GM18498 (cell line): ENCODE measurements around the gene DUSP22.

Experiments
- ATAC-seq: cut with Tn5 transposase; IDR thresholded peaks from one replicate; pipeline ENCODE4 v1.9.1; 2021; ENCODE audit warnings: mild to moderate bottlenecking, moderate library complexity; ENCODE audit not compliant: unreplicated experiment

The DUSP22 gene

DNA sequence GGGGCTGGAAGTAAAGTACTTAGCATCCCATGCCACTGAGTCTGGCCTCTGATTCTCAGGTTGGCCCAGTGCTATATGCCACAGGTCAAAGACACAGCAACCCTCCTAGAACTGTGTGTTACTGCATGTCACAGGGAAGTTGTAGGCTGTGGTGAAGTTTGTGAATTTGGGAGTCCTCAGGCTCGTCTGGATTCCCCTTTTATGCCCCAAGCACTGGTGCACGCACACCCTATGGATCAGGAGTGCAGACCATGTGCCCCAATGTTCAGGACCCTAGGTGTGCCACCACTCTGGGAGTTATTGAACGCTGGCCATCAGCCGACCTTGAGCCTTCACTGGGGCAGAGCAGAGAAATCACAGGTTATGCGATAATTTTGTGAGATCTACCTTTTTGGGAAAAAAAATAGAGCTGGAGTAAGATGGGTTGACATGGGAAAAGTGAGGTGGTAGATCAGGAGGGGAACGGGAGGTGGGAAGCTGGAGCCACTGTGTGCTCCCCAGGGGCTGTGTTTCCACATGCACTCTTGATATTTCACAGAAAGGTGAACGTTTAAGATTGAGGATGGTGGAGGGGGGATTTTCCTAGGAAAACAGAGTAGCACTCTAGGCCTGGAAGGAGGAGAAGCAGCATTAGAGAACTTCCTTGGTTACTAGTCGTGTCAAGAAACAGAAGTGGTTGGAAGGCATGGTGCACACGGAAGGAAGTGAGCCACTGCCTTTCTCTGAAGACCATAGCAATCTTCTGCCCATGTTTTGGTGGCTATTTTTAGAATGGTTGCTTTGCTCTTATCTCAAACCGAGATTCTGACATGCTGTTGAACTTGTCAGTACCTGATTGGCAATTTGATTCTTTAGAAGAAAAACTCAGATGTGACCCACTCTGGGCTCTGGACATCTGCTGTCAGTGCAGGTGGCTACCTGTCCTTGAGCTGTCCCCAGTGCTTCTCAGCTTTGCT, 44.1 kb downstream of the DUSP22 start:
- peak; percentile 38 for ATAC-seq

DNA sequence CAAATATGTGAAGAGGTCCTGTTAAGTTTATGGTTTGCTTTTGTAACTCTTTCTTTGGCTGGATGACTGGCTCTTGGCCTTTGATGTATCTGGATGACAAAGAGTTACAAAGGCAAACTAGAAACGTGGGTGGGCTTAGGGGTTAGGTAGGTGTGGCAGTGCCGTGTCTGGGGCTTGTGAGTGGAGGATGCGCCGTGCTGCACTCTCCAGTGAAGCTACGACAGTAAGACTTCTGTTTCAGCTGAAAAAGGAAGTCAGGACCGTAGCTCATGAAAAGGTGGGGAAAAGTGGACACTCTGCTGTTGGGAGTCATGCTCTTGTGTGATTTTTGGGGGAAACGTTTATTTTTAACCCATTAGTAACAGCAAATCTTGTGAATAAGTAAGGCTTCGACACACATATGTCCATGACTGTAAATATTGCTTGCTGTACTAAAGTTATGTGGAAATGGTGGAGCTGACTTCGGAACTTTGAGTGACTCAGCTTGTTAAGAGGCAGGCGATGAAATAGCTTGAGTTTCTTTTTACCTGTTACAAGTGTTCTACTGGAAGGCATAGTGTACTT, 45.6 kb downstream of the DUSP22 start:
- ATAC-seq = no peak

DNA sequence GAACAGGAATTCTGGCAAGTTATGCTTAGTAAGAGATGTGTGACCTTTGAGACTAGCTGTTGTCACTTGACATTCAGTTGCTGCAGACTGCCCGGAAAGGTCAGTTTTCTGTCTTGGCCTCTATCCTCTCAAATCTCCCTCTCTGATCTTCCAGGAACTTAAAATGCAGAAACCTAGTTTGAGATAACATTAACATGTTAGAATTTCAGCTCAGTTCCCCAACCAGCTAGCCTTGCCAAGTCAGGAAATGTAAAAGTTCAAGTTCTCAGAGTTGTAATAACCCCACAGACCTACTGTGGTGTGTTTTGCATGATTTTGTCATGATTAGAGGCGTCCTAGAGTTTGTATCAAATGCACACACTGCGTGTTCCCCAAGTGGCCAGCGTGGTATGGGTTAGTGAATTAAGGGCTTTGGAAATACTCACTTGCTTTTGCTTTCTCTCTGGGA, 46.6 kb downstream of the DUSP22 start:
- peak; percentile 17 for ATAC-seq

DNA sequence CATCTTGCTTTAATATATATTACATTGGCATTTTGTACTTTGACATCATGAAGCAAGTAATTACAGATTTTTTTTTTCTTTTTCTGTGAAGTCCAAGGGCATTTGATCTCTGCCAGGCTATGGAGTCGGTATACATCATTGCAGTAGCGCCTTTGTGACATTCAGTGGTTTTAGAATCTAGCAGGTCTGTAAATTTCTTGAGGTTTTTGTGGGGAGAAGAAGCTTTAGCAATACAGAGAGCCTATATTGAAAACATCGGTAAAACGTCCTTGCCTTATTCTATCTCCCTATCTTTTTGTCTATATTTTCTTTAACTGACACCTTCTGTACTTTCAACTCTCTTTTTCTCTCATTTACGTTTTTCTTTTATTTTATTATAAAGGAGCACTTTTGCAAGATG, 47.2 kb downstream of the DUSP22 start:
- no peak for ATAC-seq

DNA sequence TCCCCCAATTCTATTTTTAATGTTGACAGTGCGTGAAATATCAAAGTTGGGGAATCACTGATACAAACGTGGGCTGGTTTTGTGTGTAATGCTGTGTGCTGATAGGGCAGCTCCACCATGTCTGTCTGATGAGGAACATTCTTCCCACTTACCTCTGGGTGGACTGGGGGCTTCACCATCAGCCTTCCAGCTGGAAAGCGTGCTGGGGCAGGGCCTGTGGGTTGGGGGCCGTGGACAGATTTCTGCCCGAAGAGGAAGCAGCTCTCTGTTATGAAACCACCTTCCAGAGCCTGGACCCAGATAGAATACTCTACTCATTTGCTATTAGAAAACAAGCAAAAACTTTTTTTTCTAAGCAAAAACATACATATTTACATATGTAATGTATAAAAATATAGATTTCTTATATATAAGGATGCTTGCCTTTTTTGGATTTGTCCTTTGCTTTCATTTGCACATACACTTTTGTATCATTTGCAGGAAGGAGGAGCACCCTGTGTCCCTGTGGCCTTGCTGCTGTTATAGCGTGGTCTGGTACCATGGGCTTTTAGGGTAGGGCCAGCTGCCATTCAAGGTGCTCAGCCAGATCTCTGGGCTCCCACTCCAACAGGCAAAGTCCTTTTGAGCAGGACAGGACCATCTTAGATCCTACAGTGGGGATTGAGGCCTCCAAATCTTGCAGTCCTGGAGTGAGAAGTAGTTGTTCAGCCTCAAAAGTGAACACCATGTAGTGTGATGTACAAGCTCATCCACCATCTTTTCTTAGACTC, 48.1 kb downstream of the DUSP22 start:
- no peak for ATAC-seq

DNA sequence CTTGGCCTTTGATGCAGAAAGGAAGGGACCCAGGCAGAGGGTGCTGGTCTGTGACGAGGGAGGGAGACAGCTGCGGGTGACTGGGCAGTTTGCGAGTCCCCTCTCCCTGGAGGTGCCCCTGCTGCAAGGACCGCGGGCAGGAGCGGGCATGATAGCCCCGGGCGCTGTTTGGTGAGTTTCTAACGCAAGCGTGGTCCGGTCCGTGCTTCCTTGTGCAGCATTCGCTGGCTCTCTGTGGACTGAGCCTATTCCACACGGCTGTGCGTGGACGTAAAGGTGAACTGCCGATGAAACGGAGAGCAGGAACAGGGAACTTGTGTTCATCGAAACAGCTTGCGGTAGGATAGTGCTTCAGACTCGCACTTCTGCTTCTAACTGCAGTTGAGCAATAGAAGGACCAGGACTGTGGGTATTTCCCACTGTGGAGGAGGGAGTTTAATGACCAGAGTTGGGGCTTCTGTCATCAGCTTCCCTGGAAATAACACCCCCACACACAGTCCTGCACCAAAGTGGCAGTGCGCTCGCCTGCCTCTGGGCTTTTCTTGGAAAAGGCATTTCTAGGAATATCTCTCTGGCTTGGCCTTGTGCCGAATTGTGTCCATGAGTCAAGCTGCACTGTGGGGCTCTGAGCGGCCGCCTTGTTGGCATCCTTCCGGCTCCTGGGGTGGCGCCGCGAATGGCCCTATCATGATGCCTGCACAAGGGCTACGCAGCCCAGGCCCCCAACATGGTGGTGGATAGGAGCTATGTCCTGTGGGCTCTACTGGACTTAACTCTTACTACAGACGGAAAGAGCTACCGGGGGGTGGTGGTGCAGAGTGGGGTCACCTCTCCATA, 48.9 kb downstream of the DUSP22 start:
- peak; percentile 34 for ATAC-seq

DNA sequence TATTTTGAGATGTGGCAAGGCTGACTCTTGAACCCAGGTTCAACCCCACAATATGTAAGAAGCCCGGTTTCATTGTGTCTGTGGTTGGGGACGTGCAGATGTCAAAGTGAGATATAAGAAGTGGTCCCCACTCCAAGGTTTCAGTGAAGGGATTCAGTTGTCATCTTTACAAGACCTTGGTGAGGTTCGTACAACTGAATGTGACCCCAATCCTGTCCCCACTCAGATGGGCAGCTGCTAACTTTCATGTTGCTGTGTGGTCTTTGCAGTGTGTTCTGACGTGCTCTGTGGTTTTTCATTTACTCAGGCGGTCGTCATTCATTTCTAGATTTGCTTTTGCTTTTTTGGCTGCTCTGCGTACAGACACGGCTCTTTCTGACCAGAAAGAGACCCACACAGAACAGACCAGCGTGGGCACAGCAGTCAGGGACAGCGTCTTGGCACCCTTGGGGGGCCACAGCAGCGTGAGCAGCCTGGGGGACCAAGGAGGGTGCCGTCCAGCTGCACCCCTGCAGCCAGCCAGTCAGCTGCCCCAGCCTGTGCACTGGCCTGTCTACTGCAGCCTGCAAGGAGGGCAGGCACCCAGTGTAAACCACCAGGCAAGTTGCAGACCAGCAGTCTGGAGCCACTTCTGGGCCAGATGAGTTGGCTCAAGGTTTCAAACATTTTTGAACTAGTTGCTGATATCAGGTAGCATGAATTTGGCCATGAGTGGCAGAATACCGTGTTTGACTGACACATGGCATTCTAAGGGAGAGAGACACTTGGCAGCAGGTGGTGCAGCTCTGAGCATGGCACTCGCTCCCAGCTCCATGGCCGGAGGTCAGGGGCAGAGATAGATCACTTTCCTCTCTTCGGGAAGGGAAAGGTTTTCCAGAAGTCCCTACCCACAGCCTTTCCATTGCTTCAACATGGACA, 49.9 kb downstream of the DUSP22 start:
- ATAC-seq = peak; percentile 54

DNA sequence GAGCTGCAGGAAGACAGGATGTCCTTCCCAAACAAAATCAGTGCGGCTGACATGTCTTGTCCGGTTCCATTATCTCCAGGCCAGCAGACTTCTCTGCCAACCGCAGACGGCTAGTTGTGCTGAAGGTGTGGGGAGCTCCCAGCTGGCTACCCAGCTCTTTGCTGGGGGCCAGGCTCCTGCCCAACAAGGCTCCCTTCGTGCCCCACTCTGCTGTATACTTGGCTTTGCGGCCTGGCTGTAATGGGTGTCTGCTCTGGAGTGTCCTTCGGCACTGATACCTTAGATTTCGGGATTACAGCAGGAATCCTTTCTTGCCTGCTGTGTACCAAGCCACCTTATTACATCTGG, 50.5 kb downstream of the DUSP22 start:
- no peak for ATAC-seq

DNA sequence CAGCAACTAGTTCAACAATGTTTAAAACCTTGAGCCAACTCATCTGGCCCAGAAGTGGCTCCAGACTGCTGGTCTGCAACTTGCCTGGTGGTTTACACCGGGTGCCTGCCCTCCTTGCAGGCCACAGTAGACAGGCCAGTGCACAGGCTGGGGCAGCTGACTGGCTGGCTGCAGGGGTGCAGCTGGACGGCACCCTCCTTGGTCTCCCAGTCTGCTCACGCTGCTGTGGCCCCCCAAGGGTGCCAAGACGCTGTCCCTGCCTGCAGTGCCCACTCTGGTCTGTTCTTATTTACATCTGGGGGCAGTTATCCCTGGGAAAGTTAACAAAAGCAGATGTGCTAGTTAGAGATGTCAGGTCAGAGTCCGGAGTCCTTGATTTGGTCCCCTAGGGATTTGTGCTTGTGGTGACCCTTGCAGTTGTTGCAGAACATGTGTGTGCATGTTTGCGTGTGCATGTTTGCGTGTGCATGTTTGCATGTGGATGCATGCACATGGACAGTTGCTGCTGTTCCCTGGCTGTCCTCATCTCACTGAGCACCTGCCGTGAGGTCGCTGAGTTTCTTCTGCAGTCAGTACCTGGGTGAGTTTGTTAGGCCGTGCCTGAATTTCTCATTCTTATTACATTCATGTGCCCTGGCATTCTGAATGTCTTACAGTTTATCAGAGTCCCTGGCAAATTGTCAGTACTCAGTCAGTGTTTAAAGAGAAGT, 51.1 kb downstream of the DUSP22 start:
- no peak for ATAC-seq

DNA sequence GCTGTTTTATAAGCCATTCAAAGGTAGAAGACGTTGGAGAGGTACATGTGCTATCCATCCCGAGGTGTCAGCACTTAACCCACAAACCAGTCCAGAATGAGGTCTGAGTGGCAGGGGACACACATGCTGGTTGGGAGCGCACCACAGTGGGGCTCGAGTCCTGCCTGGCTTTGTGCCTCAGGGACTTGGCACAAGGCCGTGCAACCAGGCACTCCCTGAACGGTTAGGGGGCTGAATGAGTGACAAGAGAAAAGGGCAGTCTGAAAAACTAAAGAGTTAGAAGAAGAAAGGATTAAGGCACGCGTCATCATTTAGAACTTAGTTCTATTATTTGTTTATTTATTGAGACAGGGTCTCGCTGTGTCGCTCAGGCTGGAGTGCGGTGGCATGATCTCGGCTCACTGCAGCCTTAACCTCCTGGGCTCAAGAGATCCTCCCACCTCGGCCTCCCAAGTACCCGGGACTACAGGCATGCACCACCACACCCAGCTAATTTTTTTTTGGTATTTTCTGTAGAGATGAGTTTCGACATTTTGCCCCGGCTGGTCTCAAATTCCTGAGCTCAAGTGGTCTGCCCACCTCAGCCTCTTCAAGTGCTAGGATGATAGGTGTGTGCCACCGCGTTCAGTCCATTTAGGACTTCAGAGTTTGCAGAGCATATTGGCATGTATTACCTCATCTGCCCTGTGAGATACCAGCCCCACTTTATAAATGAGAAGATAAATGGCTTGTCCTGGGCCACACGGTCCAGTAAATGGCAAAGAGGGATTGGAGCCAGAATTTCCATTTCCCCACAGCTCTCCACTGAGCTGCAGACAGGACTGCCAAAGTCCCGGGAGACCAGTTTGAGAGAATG, 51.9 kb downstream of the DUSP22 start:
- no peak for ATAC-seq

DNA sequence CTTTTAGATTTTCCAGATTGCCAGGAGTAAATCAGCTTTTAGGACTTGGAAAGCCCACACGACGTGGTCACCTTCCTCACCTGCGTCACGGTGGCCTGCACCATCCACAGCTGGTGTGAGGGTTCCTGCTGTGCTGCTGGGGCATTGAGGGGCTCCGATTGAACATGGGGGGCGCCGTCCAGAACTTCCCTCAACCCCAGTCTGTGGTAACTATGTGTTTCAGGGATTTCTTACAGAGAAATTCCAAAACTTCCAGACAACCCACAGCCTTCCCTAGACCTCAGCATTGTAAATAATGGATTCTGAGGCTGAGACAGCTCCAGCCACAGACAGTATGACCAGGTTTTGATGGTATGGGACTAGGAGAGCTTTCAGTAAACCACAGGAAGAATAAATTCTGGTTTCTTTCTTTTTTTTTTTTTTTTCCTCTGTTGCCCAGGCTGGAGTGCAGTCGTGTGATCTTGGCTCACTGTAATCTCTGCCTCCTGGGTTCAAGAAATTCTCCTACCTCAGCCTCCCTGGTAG, 52.6 kb downstream of the DUSP22 start:
- no peak for ATAC-seq

DNA sequence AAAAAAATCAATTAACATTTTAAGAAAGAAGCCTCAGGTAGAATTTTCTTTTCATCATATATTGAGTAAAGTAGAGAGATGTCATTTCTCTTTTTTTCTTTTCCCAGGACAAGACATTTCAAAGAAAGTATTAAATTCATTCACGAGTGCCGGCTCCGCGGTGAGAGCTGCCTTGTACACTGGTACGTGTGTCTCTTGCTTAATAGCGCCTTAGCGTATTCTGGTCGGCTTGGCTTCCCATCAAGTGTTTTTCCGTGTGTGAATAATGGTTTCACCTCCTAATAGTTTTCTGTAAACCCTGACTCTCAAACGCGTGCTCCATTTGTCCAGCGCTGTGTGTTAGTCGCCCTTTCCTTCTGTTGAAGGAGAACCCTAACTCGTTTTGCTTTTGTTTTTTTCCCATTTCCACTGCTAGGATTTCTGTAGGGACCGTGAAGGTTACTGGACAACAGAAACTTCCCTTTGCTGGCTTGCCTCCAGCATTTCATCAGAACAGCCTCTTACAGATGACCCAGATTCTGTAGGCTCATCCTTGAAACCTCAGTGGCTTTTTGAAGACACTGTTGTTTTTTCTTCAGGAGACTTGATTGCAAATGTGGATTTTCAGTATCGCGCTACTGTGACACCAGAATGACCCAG, 53.6 kb downstream of the DUSP22 start:
- ATAC-seq = no peak

DNA sequence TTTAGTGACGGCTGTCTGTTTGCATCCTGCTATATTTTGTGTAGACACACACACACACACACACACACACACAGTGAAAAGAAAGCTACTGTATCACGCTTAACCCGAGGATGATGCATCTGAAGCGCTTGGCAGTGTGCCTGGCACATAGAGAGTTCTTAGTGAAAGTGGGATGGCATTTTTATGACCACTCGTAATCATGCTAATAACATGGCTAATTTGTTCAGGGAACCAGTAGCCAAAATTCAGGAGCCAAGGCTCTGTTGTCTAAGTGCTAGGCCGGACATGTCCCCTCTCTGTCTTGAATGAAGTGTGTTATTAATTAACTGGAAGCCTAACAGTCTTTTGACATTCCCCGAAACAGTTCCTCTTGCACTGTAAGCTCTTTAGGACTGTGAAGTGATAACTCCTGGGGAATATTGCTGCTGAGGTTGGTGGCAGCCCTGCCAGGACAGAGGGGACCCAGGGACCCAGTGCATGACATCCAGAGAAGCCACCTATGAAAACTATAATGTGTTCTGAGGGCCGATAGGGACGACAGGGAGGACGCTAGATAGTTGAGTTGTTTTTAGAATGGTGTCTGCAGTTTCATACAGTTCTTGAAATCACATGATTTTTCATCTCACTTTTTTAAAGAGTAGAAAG, 54.2 kb downstream of the DUSP22 start:
- ATAC-seq = no peak

DNA sequence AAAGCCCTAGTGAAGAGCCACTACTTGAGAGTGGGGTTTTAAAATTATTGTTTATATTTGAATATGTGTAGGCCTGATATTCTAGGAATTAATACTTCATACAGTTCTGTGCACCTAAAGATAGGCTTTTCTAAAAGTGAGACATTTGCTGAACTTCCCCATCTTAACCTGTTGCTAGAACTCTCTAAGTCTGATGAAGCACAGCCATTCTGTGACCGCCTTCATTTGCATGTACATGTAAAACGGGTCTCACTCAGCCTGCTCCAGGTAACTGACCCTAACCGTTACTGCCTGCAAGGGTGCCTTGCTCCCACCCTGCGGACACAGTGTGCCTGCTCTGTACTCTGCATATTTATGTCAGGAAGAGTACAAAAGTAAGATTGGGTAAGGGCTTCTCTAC, 54.9 kb downstream of the DUSP22 start:
- peak; percentile 86 for ATAC-seq

DNA sequence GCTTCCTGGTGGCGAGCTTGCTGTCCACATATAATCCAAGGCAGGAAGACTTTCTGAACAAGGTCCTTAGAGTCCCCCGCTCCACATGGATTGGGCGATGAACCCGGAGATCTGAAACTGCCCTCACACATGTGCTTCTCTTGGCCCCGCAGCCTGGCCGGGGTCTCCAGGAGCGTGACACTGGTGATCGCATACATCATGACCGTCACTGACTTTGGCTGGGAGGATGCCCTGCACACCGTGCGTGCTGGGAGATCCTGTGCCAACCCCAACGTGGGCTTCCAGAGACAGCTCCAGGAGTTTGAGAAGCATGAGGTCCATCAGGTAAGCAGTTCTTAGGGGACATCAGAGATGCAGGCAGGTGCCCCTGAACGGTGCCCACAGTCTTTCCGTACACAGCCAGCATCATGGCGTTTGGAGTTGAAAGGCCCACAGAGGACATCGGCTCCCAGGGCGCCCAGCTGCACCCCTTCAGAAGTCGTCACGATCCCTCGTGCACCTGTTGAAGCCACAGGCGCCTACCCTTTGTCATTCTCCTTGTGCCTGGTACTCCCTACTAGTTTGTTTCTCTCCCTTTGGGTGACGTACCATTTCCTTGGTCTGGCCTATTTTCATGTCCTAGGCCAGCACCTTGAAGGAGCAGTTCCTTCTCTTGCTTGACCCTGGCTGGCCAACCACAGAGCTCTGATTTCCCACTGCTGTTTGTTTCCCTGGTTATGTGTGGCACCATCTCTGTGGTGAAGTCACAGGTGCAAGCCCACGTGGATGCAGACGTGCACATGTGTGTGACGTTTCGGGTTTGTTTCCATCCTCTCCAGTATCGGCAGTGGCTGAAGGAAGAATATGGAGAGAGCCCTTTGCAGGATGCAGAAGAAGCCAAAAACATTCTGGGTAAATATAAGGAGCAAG, 55.9 kb downstream of the DUSP22 start:
- ATAC-seq = no peak

DNA sequence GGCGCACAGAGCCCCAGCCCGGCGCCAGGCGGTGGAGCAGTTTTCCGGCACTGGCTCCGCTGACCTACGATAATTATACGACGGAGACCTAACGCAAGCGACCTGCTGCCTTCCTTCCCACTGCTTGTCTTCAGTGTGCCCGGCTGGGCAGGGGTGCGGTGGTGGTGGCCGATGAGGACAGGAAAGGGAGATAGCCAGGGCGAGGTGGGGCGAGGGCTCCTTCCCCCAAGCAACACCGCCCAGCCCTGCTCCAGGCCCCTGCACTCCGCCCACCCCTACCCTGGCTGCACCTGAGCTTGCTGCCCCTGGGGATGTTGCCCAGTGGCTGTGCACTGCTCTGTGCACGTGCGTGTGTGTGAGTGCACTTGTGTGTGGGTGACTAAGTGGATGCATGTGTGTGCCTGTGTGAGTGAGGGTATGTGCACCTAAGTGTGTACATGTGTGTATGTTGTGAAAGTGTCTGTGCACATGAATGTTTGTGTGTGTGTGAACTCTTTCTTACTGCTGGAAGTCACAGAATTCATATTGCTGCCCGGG, 56.6 kb downstream of the DUSP22 start:
- ATAC-seq = no peak
